NCI-H2196 treated with DMSO at 0.1 percent for 48 hours (cell line): ENCODE data around the gene FIS1.
"Not testable (repeated sequence)": the region's sequence is repeated elsewhere in the genome, so short reads cannot be mapped to it uniquely, and the experiment has no call there.

Experiments
- DNase-seq: peaks from one replicate; lab custom pipeline; 2025; ENCODE audit not compliant: unreplicated experiment; lab: John Stamatoyannopoulos, UW

Gene FIS1

DNA sequence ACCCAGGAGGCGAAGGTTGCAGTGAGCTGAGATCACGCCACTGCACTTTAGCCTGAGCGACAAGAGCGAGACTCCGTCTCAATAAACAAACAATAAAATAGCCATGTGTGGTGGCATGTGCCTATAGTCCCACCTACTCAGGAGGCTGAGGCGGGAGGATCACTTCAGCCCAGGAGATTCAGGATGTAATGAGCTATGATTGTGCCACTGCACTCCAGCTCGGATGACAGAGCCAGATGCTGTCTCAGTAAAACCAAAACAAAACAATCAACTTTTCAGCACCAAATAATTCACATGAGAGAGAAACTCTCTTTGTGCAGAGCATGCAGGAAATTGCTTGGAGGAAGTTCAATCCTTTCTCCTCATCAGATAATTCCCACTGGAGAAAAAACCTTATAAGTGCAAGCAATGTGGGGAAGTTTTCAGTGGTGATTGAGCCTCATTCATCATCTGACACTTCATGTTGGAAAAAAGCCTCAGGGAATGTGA lies 13.4 kb upstream of the FIS1 start:
- DNase-seq = no peak

- no peak for DNase-seq
These were observed 10.9 kb upstream of the FIS1 start for GRCh38 chr7:101255796-101256195.

GRCh38 chr7:101253199-101253598 lies 8.3 kb upstream of the FIS1 start:
- not testable (repeated sequence) for DNase-seq

DNA sequence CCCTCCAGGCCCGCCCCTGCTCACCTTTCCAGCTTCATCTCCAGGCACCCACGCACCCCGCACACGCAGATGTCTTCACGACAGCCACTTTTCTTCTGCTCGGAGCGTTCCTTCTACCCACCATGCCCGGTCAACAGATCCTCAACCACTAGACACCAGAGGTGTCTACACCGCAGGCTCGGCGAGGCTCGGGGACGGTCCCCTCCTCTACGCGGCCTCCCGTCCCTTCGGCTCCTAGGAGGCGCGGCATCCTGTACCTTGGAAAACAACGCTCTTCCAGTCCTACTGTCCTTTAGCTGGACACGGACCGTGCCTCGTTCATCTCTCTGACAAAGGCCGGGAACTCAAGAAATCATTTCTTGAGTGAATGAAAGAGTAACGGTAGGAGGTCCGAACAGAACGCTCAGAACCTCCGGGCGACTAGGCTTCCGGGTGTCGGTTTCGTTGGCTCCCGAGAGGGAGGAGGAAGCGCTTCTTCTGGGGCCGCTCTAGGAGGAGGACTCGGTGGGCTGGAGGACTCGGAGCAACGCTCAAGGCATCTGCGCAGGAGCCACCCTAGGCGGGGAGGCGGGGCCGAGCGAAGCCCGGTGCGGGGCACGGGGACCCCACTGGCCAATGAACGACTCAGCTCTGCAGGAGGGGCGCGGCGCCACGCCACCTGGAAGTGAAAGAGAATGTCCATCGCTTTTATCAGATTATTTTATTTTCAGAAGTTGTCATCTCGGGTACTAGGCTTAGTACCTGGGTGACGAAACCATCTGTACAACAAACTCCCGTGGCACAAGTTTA lies 7.2 kb upstream of the FIS1 start:
- DNase-seq = peak; percentile 90

GRCh38 chr7:101250324-101250723 lies 5.4 kb upstream of the FIS1 start:
- DNase-seq = no peak

GRCh38 chr7:101248276-101248675 lies 3.4 kb upstream of the FIS1 start:
- DNase-seq = no peak

DNA sequence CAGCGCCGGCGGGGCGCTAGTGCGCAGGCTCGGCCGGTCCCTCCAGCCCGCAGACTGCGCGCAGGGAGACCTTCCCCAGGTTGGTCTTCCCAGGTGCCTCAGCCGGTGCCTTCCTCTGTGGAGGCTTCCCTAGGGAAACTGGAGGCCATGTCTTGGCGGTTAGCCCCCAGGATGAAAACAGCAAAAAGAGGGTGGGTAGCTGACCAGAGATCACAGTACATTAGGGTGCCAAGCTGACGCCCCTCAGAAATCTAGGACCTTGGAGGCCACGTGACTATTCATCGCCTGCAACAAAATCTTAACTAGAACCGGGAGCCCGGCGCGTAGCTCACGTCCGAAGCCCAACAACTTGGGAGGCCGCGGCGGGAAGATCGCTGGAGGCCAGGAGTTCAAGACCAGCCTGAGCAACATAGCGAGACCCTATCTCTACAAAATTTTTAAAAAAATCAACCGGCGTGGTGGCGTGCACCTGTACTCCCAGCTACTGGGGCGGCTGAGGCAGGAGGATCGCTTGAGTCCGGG lies 327 bp upstream of the FIS1 start:
- DNase-seq = no peak

DNA sequence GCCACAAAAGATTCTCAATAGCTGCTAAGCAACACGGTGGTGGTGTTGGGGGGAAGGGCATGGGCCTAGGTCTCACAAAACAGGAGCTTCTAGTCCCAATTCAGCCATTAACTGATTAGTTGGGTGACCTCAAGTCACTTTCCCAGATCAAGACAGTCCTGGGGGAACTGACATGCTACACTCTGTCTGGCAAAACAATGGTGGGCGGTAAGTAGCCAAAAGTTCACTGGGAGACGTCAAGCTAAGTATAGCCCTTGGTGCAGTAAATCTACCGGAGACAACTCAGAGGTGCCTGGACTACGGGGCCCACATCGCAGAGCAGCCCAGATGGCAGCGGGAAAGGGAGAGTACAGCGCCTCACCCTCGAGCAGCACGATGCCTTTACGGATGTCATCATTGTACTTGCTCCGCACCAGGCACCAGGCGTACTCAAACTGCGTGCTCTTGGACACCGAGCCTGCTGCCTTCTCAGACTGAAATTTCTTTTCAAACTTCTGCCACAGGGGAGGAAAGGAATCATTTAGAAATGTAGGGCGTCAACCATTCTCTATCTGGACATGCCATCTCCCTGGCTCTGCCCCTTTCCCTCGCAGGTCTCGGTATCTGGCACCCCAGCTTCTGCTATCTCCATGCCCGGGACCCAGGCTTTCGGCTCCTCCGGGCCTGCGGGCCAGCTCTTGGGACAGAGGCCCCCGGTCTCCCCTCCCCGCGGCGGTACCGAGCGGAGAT lies 1.1 kb downstream of the FIS1 start:
- no peak for DNase-seq

DNA sequence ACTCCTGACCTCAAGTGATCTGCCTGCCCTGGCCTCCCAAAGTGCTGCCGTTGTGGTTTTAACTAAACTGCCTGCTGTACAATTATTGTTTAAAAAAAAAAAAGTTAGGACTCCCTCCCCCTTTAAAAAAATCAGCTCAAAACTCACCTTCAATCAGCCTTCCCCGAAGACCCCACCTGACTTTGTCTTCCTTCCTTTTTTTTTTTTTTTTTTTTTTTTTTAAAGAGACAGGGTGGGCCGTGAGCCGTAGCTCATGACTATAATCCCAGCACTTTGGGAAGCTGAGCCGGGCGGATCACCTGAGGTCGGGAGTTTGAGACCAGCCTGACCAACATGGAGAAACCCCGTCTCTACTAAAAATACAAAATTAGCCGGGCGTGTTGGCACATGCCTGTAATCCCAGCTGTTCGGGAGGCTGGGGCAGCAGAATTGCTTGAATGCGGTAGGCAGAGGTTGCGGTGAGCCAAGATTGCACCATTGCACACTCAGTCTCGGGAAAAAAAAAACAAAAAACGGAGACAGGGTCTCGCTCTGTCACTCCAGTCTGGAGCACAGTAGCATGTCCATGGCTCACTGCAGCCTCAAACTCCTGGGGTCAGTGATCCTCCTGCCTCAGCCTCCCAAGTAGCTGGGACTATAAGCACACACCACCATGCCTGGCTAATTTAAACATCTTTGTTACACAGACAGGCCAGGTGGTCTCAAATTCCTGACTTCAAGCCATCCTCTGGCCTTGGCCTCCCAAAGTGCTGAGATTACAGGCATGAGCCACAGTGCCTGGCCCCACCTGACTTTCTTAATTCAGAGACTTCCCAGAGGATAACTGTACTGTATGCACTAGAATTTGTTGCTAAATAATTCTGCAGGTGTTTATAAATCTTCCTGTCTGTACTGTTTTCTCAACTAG lies 3.2 kb downstream of the FIS1 start:
- DNase-seq = no peak

DNA sequence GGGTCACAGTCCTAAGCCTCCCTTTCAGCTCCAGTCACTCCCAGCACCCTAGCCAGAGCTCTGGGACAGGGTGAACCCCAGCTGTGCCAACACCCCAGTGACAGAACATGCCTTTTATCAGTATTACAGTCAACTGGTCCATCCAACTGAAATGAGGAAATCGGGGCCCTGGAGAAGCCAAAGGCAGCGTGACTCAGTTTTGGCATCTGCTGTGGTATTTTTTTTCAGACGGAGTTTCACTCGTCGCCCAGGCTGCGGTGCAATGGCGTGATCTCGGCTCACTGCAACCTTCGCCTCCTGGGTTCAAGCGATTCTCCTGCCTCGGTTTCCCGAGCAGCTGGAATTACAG lies 3.9 kb downstream of the FIS1 start:
- no peak for DNase-seq

DNA sequence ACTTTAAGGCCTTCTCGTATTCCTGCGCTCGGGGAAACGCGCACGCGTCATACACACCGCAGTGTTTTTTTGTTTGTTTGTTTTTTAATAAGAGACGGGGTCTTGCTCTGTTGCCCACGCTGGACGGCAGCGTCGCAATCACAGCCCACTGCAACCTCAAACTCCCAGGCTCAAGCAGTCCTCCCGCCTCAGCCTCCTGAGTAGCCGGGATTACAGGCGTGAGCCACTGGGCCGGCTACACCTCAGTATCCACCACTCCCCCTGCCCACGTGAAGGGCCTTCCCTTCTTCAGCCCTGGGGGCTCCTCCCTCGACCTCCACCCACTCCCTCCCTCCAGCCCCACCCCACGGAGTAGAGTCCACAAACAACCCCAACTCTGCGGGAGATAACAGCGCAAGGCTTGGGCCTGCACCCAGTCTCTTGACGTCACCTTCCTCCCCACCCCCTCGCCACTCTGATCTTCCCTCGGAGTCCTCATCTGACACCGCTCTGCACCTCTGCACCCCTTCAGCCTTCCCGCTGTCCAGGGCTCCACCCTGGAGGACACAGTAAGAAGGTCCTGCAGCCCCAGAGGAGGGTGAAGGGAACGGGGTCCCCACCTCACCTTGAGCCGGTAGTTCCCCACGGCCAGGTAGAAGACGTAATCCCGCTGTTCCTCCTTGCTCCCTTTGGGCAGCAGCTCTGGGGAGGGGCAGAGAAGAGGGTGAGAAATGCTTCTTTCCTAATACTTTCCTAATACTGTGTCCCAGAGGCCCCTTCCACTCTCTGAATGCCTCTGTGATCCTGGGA lies 4.5 kb downstream of the FIS1 start:
- no peak for DNase-seq

GRCh38 chr7:101239951-101240220 lies 5.0 kb downstream of the FIS1 start:
- DNase-seq = no peak

DNA sequence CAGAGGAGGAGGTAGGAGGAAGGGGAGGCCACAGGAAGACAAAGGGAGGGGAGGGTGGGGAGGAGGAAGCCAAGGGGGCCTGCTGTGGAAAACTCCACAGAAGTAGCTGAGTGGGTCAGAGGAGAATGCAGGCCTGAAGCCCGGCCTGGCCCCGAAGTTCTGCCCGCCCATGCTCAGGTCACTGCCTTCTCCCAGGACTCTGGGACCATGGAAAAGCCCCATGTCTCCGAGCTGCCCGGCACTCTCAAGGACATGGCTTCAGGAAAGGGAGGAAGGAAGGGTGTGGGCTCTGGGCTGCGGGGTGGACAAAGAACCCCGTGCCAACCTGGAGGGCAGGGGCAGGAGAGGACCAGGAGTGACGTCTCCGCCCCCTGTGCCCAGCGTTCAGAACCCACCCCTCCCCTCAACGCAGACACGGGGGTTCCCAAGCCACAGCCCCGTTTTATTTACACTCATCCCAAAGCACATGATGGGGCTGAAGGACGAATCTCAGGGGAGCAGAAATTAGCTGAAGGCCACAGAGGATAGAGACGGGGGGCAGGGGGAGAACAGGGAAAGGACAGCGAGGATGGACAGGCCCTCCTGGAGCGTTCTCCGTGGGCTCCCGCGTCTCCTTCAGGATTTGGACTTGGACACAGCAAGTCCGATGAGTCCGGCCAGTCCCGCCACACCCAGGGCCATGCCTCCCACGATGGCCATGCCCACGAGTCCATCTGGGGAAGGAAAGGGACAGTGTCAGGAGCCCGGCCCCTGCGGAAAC lies 5.5 kb downstream of the FIS1 start:
- DNase-seq = no peak

DNA sequence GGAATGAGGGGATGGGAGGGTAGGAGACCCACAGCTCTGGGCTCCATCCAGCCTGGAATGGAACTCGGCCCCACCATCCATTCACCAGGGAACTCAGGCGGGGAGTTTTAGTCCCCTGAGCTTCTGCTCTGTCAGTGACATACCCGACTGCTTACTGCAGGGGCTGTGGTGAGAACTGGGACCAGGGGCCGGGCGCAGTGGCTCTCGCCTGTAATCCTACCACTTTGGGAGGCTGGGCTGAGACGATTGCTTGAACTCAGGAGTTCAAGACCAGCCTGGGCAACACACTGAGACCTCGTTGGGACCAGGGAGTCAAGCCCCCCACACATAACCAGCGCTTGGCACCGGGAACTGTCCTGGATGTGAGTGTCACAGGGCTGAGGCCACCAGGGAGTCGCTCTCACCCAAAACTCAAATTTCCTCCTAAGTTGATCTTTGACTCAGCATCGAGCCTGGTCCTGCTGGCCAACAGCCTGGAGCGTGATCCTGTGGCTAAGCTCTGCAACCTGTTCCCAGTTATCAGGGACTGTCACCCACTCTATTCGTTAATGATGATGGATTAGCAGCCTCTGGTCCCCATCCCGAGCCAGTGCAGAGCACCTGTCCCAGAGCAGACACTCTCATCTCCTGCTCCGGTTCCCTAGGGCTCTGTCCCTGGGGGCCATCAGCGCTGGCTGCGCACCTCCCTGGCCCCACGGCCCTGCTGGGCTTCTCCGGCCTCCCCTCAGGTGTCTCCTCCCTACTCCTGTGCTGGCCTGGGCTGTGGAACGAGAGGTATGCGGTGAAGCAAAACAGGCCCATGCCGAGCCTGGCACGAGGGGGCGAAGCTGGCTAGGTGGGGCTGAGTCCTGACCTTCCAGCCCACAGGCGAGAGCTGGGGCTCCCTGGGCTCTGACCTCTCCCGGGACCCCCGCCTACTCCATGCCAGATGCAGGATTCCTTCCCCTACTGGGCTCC lies 6.4 kb downstream of the FIS1 start:
- DNase-seq = no peak

GRCh38 chr7:101237206-101238067 lies 7.4 kb downstream of the FIS1 start, which contains the start of gene CLDN15:
Gene CLDN15, minus strand, starts transcription at chr7:101237802. Its CDS starts 221 bp downstream, at chr7:101237581.
- DNase-seq = no peak

GRCh38 chr7:101236292-101236835 lies 8.5 kb downstream of the FIS1 start:
- no peak for DNase-seq

DNA sequence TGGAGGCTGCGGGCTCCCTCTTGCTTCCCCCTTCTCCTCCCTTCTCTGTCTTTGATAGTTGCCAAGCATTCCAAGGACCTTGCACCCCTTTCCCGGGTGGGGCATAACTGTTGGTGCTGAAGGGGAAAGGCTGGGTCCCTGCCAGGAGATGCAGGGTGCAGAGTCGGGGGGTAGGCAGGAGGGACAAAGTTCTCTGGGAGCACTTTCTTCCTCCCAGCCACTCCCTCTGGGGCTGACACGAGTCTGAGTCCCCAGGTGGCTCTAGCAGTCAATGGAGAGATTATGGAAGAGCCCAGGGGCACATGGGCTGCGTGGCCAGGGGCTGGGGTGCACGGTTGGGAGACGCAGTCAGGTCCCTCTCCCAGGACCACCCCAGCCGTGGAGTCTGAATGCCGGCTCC lies 9.4 kb downstream of the FIS1 start:
- no peak for DNase-seq

- DNase-seq = no peak
These were observed 9.8 kb downstream of the FIS1 start for GRCh38 chr7:101235050-101235449.
